B cell (primary cell): ENCODE results near the gene ARHGEF4. TPM values are rescaled to one million over a fixed set of nuclear protein-coding genes. Genes with fewer than 3 reads are reported as not detected.

Experiments
- ATAC-seq: fragments of 200-7000 bp; cut with Tn5 transposase; one replicate; pipeline ENCODE4 v1.10.0; 2021; ENCODE audit warnings: low read depth, mild to moderate bottlenecking, moderate number of reproducible peaks, moderate library complexity
- CTCF ChIA-PET: fragments of 350-600 bp; sonication (Branson Sonifier 250); formaldehyde crosslinking; loops from one replicate; lab custom pipeline; 2021; ENCODE audit warnings: antibody characterized with exemption, inconsistent platforms; lab: Charles Lee
- POLR2A ChIA-PET: fragments of 350-600 bp; sonication (Branson Sonifier 250); formaldehyde crosslinking; loops from one replicate; lab custom pipeline; 2021; ENCODE audit warnings: antibody characterized with exemption; lab: Charles Lee
- DNase-seq: peaks from one replicate; pipeline ENCODE4 v3.0.0; 2013
- H2AFZ ChIP-seq: 2 replicates; pipeline ENCODE4 v1.6.1; 2012; ENCODE audit warnings: mild to moderate bottlenecking, low read depth, low read length; ENCODE audit not compliant: insufficient read depth, poor library complexity, severe bottlenecking
- H3K27ac ChIP-seq, 2 donors: 1 replicate in 1 of 2; 2 replicates in 1 of 2; pipeline ENCODE4 v1.5.1; 2012 to 2013; ENCODE audit warnings: low read length in 2 of 2, mild to moderate bottlenecking in 2 of 2, moderate library complexity in 1 of 2
- H3K27me3 ChIP-seq, 4 experiments: fragments of 200-600 bp in 1 of 4; sonication (generic) in 1 of 4; replicated peaks in 1 of 4; 1 replicate in 2 of 4; 2 replicates in 2 of 4; pipeline versions ENCODE4 v1.6.1 to v1.7.0; 2013 to 2016; ENCODE audit warnings: low read length in 3 of 4, mild to moderate bottlenecking in 2 of 4, mixed read lengths in 1 of 4, moderate library complexity in 1 of 4; ENCODE audit not compliant: insufficient read depth in 4 of 4, control insufficient read depth in 3 of 4; ENCODE audit errors: control extremely low read depth in 1 of 4
- H3K36me3 ChIP-seq, 2 experiments: replicated peaks in 1 of 2; 1 replicate in 1 of 2; 2 replicates in 1 of 2; pipeline versions ENCODE4 v1.6.1 to v1.7.1; 2013; ENCODE audit warnings: low read length in 1 of 2; ENCODE audit not compliant: insufficient read depth in 2 of 2, control insufficient read depth in 1 of 2; ENCODE audit errors: control extremely low read depth in 1 of 2, extremely low read depth in 1 of 2
- H3K4me1 ChIP-seq, 2 donors: fragments of 200-600 bp in 1 of 2; sonication (generic) in 1 of 2; 1 replicate in 1 of 2; 2 replicates in 1 of 2; pipeline versions ENCODE4 v1.5.1 to v1.6.1; 2013 to 2017; ENCODE audit warnings: low read length in 2 of 2; ENCODE audit not compliant: control insufficient read depth in 2 of 2, insufficient read depth in 2 of 2
- H3K4me2 ChIP-seq: replicated peaks from 2 replicates; pipeline ENCODE3; 2012; ENCODE audit warnings: mild to moderate bottlenecking, low read depth, low read length; ENCODE audit not compliant: poor library complexity, severe bottlenecking
- H3K4me3 ChIP-seq, 5 experiments: fragments of 200-600 bp in 1 of 5; sonication (generic) in 1 of 5; 1 replicate in 3 of 5; 2 replicates in 2 of 5; pipeline versions ENCODE4 v1.5.1 to v1.7.0; 2011 to 2016; ENCODE audit warnings: low read length in 4 of 5, mild to moderate bottlenecking in 4 of 5, low read depth in 2 of 5, control low read depth in 1 of 5, moderate library complexity in 1 of 5; ENCODE audit not compliant: insufficient read depth in 1 of 5; ENCODE audit errors: control extremely low read depth in 1 of 5, extremely low read depth in 1 of 5
- H3K79me2 ChIP-seq: fragments of 200-600 bp; sonication (generic); one replicate; pipeline ENCODE4 v1.6.0; 2016; ENCODE audit warnings: low read length; ENCODE audit not compliant: control insufficient read depth, insufficient read depth
- H3K9ac ChIP-seq: fragments of 200-600 bp; sonication (generic); 2 replicates; pipeline ENCODE4 v1.6.1; 2017; ENCODE audit warnings: mild to moderate bottlenecking, low read length, moderate library complexity
- H3K9me3 ChIP-seq, 3 donors: one replicate each; pipeline versions ENCODE4 v1.6.1 to v1.7.1; 2013; ENCODE audit warnings: low read length in 2 of 3; ENCODE audit not compliant: control insufficient read depth in 2 of 3, insufficient read depth in 1 of 3; ENCODE audit errors: control extremely low read depth in 1 of 3
- H4K20me1 ChIP-seq: 2 replicates; pipeline ENCODE4 v1.6.0; 2012; ENCODE audit warnings: mild to moderate bottlenecking, low read length; ENCODE audit not compliant: insufficient read depth, control insufficient read depth, poor library complexity, severe bottlenecking
- H3K27ac Mint-ChIP-seq: one replicate; pipeline ENCODE4 v1.8.0; 2021; ENCODE audit warnings: mixed read lengths
- H3K27me3 Mint-ChIP-seq: one replicate; pipeline ENCODE4 v1.8.0; 2021; ENCODE audit warnings: mixed read lengths
- H3K4me1 Mint-ChIP-seq: one replicate; pipeline ENCODE4 v1.8.0; 2021; ENCODE audit warnings: mixed read lengths
- H3K4me3 Mint-ChIP-seq: one replicate; pipeline ENCODE4 v1.8.0; 2021; ENCODE audit warnings: mixed read lengths
- H3K9me3 Mint-ChIP-seq: one replicate; pipeline ENCODE4 v1.8.0; 2022; ENCODE audit warnings: mixed read lengths; ENCODE audit not compliant: insufficient read depth
- CTCF ChIP-seq: fragments of 200-600 bp; IDR thresholded peaks from one replicate; pipeline ENCODE4 v1.8.0; 2022; ENCODE audit warnings: antibody characterized with exemption, mild to moderate bottlenecking
- EZH2 ChIP-seq: IDR thresholded peaks from 2 replicates; pipeline ENCODE4 v1.6.1; 2012; ENCODE audit warnings: borderline replicate concordance, low read depth, mild to moderate bottlenecking, moderate library complexity, low read length; ENCODE audit not compliant: insufficient read depth, poor library complexity, severe bottlenecking
- WGBS: methylation state at CpG from one replicate; pipeline ENCODE4 v1.1.5; 2013; ENCODE audit warnings: missing lambda C conversion rate; ENCODE audit not compliant: insufficient coverage; 5-methylcytosine and 5-hydroxymethylcytosine counted together
- intact Hi-C: fragments of 100-400 bp; cut with micrococcal nuclease; formaldehyde crosslinking; loops from one replicate; pipeline ENCODE4 v1.10.0; 2022
- polyA plus RNA-seq: library from polyadenylated mRNA; depleted of rRNA; stranded (reverse); fragments of >200 nt; gene quantifications from 2 replicates; pipeline ENCODE4 v1.2.3, GENCODE V29; 2012
- total RNA-seq, 2 donors: library from RNA; stranded (reverse); fragments of 120-200 nt in 1 of 2; gene quantifications; 1 replicate in 1 of 2; 2 replicates in 1 of 2; pipeline versions ENCODE4 v1.2.3 to v1.2.4, GENCODE V29; 2013 to 2022

ARHGEF4 gene
- total and polyA plus RNA-seq, 2 donors (not counting 1 experiment from before 2014, with no cell fraction given): 2.1 TPM; not detected in 1

GRCh38 chr2:131014141-131014540 is 177.4 kb downstream of the ARHGEF4 start:
- Mint-ChIP-seq H3K27ac (no peak overlapping the region), H3K4me1 (no peaks in the 10 kb centered on the region), H3K9me3 (no peaks in the 10 kb centered on the region), H3K27me3 (peaks cover 46% of the 10 kb centered on the region), H3K4me3 (no peak overlapping the region)
- H3K4me2 ChIP-seq: no peak overlapping the region
- H3K9me3 ChIP-seq: no peaks in the 10 kb centered on the region
- no peak for TF ChIP-seq EZH2
- TF ChIP-seq CTCF: no peak
- no peak for DNase-seq
- no peak overlapping the region for H3K4me3 ChIP-seq
- no peaks in the 10 kb centered on the region for H4K20me1 ChIP-seq
- ATAC-seq: no peak
- POLR2A ChIA-PET: no interaction called here
- peaks cover 0 to 7% (median 1%) of the 10 kb centered on the region in 4 experiments for H3K27me3 ChIP-seq
- H3K79me2 ChIP-seq: no peaks in the 10 kb centered on the region
- H3K36me3 ChIP-seq: no peaks in the 10 kb centered on the region
- intact Hi-C loops: no loop called here
- H3K27ac ChIP-seq: no peak overlapping the region
- H2AFZ ChIP-seq: no peak overlapping the region
- CTCF ChIA-PET: no interaction called here
- H3K4me1 ChIP-seq: no peaks in the 10 kb centered on the region
- H3K9ac ChIP-seq: no peak overlapping the region

GRCh38 chr2:131015764-131016163 is 179.1 kb downstream of the ARHGEF4 start:
- H3K9ac ChIP-seq: no peak overlapping the region
- CTCF ChIA-PET: no interaction called here
- no peaks in the 10 kb centered on the region for H3K79me2 ChIP-seq
- no peaks in the 10 kb centered on the region for H4K20me1 ChIP-seq
- no peak overlapping the region for H2AFZ ChIP-seq
- H3K27me3 Mint-ChIP-seq: peaks cover 40% of the 10 kb centered on the region
- no peaks in the 10 kb centered on the region for H3K4me1 ChIP-seq
- no peak for TF ChIP-seq EZH2
- no peak for TF ChIP-seq CTCF
- DNase-seq (no peak), ATAC-seq (no peak)
- H3K4me1 Mint-ChIP-seq: no peaks in the 10 kb centered on the region
- no peak overlapping the region for H3K4me3 Mint-ChIP-seq
- POLR2A ChIA-PET: no interaction called here
- no peak overlapping the region for H3K4me2 ChIP-seq
- intact Hi-C loops: no loop called here
- no peak overlapping the region for H3K4me3 ChIP-seq
- no peak overlapping the region for H3K27ac ChIP-seq
- no peaks in the 10 kb centered on the region for H3K36me3 ChIP-seq
- no peaks in the 10 kb centered on the region for H3K9me3 ChIP-seq
- H3K27ac Mint-ChIP-seq: no peak overlapping the region
- WGBS: 97% methylated on average over 8 of the region's 11 CpGs
- no peaks in the 10 kb centered on the region for H3K9me3 Mint-ChIP-seq
- peaks cover 0 to 4% (median 1%) of the 10 kb centered on the region in 4 experiments for H3K27me3 ChIP-seq
